K562 (cell line): ENCODE results near the gene SARS1. TPM values are rescaled to one million over a fixed set of nuclear protein-coding genes. Genes with fewer than 3 reads are reported as not detected.

ENCODE experiments used
- ASH1L ChIP-seq: fragments of 450-650 bp; IDR thresholded peaks from 2 replicates; pipeline ENCODE4 v1.6.1; 2018; ENCODE audit warnings: borderline replicate concordance, mild to moderate bottlenecking, low read depth; ENCODE audit not compliant: partially characterized antibody
- BCOR ChIP-seq: fragments of 450-650 bp; IDR thresholded peaks from 2 replicates; pipeline ENCODE4 v1.6.1; 2016
- CXXC5 ChIP-seq: fragments of 250-450 bp; sonication (Bioruptor Pico); IDR thresholded peaks from 2 replicates; pipeline ENCODE4 v1.8.0; 2022; ENCODE audit warnings: inconsistent platforms, mild to moderate bottlenecking, moderate library complexity
- ELF4 ChIP-seq: fragments of 450-650 bp; formaldehyde crosslinking; IDR thresholded peaks from 2 replicates; pipeline ENCODE4 v1.4.0; 2022; ENCODE audit warnings: missing genetic modification characterization
- FOSL1 ChIP-seq: fragments of 200-800 bp; sonication (Bioruptor generic); conservative IDR thresholded peaks from 2 replicates; pipeline ENCODE4 v1.6.1; 2016; ENCODE audit warnings: missing genetic modification characterization, missing compliant biosample characterization
- HDAC6 ChIP-seq: IDR thresholded peaks from 2 replicates; pipeline ENCODE4 v1.6.1; 2012; ENCODE audit warnings: low read depth, mild to moderate bottlenecking, control low read depth, inconsistent platforms, low read length, moderate library complexity
- KDM2B ChIP-seq: fragments of 250-450 bp; sonication (Bioruptor Pico); IDR thresholded peaks from 2 replicates; pipeline ENCODE4 v1.8.0; 2021; ENCODE audit warnings: mild to moderate bottlenecking, moderate library complexity
- POLR2G ChIP-seq: fragments of 200-400 bp; formaldehyde crosslinking; IDR thresholded peaks from 2 replicates; pipeline ENCODE4 v1.6.1; 2017; ENCODE audit warnings: low read depth, mild to moderate bottlenecking, antibody characterized with exemption, low read length, moderate library complexity
- PTRF ChIP-seq: fragments of 450-650 bp; IDR thresholded peaks from 2 replicates; pipeline ENCODE4 v1.6.1; 2016; ENCODE audit warnings: mild to moderate bottlenecking, missing genetic modification characterization, missing compliant biosample characterization
- SMC3 ChIP-seq: conservative IDR thresholded peaks from 2 replicates; pipeline ENCODE4 v1.6.1; 2011; ENCODE audit warnings: low read depth, low read length, improper control_type of control experiment; ENCODE audit not compliant: insufficient read depth
- SRSF3 ChIP-seq: fragments of 200-400 bp; formaldehyde crosslinking; IDR thresholded peaks from 2 replicates; pipeline ENCODE4 v1.6.1; 2016; ENCODE audit warnings: mild to moderate bottlenecking, low read length, moderate library complexity; ENCODE audit not compliant: insufficient read depth
- TSC22D4 ChIP-seq: fragments of 450-650 bp; IDR thresholded peaks from 2 replicates; pipeline ENCODE4 v1.6.1; 2016; ENCODE audit warnings: missing genetic modification characterization, missing biosample characterization, control low read depth
- ZBTB17 ChIP-seq: fragments of 450-650 bp; formaldehyde crosslinking; IDR thresholded peaks from 2 replicates; pipeline ENCODE4 v1.4.0; 2020; ENCODE audit warnings: mild to moderate bottlenecking
- ZNF766 ChIP-seq: fragments of 200-800 bp; sonication (Bioruptor generic); conservative IDR thresholded peaks from 2 replicates; pipeline ENCODE4 v1.6.1; 2016; ENCODE audit warnings: missing genetic modification characterization, missing compliant biosample characterization
- ZNF780A ChIP-seq: fragments of 250-450 bp; sonication (Bioruptor Pico); IDR thresholded peaks from 2 replicates; pipeline ENCODE4 v1.5.0; 2021; ENCODE audit warnings: mild to moderate bottlenecking
- polyA plus RNA-seq, 8 experiments: library from polyadenylated mRNA; depleted of rRNA in 4 of 8; stranded (reverse) in 5 of 8; unstranded in 3 of 8; fragments of >200 nt; fragmentation: Nextera tagmentation in 2 of 8; fragmentation: Illumina TruSeq in 1 of 8; extraction: Ambion mirVana in 2 of 8; extraction: Trizol in 1 of 8; gene quantifications; 2 replicates each; pipeline versions ENCODE4 v1.2.1 to v1.2.3, GENCODE V29; 2011 to 2014; ENCODE audit warnings: inconsistent platforms in 1 of 8, missing spikeins in 1 of 8
- total RNA-seq, 7 experiments: library from RNA; depleted of rRNA in 6 of 7; stranded (reverse); fragments of >200 nt in 6 of 7; fragmentation: Illumina TruSeq in 2 of 7; extraction: Trizol in 2 of 7; gene quantifications; 2 replicates each; pipeline versions ENCODE4 v1.2.1 to v1.2.3, GENCODE V29; 2011 to 2021; ENCODE audit warnings: low replicate concordance in 1 of 7
- TF ChIP-seq, protein P1 (sequence below), 2 experiments: IDR thresholded peaks; 2 replicates each; pipeline ENCODE4 v1.6.1; 2011; ENCODE audit warnings: borderline replicate concordance in 1 of 2, control low read depth in 1 of 2, low read depth in 1 of 2, low read length in 1 of 2, mild to moderate bottlenecking in 1 of 2, mixed read lengths in 1 of 2, moderate library complexity in 1 of 2; ENCODE audit not compliant: insufficient read depth in 1 of 2, insufficient read length in 1 of 2, poor library complexity in 1 of 2, severe bottlenecking in 1 of 2; ENCODE audit errors: extremely low read depth in 1 of 2
- TF ChIP-seq, protein P2 (sequence below): sonication (generic); formaldehyde crosslinking; IDR thresholded peaks from 2 replicates; pipeline ENCODE4 v1.8.1; 2022; ENCODE audit warnings: missing genetic modification reagents
- TF ChIP-seq, protein P3 (sequence below): fragments of 200-800 bp; sonication (Bioruptor generic); IDR thresholded peaks from 2 replicates; pipeline ENCODE4 v1.6.1; 2017; ENCODE audit warnings: missing genetic modification characterization, missing compliant biosample characterization
- TF ChIP-seq, protein P4 (sequence below), 2 experiments: fragments of 200-800 bp in 1 of 2; sonication (Bioruptor generic) in 1 of 2; sonication (generic) in 1 of 2; formaldehyde crosslinking in 1 of 2; IDR thresholded peaks in 1 of 2; conservative IDR thresholded peaks in 1 of 2; 2 replicates each; pipeline versions ENCODE4 v1.5.0 to v1.6.1; 2016 to 2020; ENCODE audit warnings: missing compliant biosample characterization in 1 of 2, missing genetic modification characterization in 1 of 2, missing genetic modification reagents in 1 of 2
- TF ChIP-seq, protein P5 (sequence below): fragments of 450-650 bp; formaldehyde crosslinking; IDR thresholded peaks from 2 replicates; pipeline ENCODE4 v1.4.0; 2022; ENCODE audit warnings: missing genetic modification characterization

Gene SARS1
- total and polyA plus RNA-seq, 9 of the 15 experiments (the other 6 are each of a cell fraction or from before 2014, with no cell fraction given): 221 to 623 (median 254) TPM

DNA sequence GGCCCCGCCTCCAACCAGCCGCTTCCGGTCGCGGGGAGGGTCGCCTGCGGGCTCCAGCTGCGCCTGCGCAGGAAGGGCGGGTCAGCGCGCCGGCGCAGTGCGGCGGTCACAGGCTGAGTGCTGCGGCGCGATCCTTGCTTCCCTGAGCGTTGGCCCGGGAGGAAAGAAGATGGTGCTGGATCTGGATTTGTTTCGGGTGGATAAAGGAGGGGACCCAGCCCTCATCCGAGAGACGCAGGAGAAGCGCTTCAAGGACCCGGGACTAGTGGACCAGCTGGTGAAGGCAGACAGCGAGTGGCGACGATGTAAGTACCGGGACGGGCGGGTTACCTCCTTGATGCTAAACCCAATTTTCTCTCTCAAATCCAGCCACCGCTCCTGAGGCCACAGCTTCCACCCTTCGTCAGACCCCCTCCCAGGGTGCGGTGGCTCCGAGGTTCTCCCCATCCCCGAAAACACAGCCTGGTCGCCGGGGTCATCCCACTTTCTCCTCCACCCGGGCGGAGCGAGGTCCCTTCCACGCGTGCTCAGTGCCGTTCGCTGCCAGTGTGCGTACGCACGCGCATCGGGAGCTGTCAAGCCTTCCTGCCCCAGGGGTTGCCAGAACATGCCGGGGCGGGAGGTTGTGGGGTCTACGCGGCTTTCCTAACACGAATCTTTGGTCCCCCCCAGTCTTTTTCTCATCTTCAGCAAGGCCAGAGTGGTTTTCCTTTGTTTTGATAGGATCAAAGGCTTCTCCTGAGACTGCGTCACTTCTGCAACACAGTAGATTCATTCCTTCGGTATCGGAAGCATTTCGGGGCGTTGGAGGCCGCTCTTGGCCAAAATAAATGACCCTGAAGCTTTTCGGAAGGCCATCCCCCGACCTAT lies at the start of gene SARS1 (continued):
- TF ChIP-seq SRSF3 (peak; percentile 78; the same call in 1 of the 2 replicates), ZBTB17 (no peak), CXXC5 (CRISPR knock-in tag) (peak; percentile 44; the same call in 1 of the 2 replicates), HDAC6 (no peak), ZNF766 (CRISPR knock-in tag) (peak; percentile 0; the same call in 1 of the 2 replicates), TSC22D4 (tag) (no peak), POLR2G (peak; percentile 93), ELF4 (CRISPR knock-in tag) (no peak), ASH1L (no peak), BCOR (peak; percentile 56), KDM2B (CRISPR knock-in tag) (peak; percentile 35; the same call in 1 of the 2 replicates), FOSL1 (tag) (no peak), SMC3 (no peak), PTRF (tag) (no peak), ZNF780A (CRISPR knock-in tag) (no peak)
- TF ChIP-seq, protein P1, sequence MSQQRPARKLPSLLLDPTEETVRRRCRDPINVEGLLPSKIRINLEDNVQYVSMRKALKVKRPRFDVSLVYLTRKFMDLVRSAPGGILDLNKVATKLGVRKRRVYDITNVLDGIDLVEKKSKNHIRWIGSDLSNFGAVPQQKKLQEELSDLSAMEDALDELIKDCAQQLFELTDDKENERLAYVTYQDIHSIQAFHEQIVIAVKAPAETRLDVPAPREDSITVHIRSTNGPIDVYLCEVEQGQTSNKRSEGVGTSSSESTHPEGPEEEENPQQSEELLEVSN (IDR thresholded peaks at IDR 0.05; ENCODE audit: borderline replicate concordance in 1 of 2, extremely low read depth in 1 of 2, insufficient read depth in 1 of 2, insufficient read length in 1 of 2, low read depth in 1 of 2, low read length in 1 of 2, poor library complexity in 1 of 2, severe bottlenecking in 1 of 2): peak in 1 of 2 experiments; percentile 64
- TF ChIP-seq, protein P2, sequence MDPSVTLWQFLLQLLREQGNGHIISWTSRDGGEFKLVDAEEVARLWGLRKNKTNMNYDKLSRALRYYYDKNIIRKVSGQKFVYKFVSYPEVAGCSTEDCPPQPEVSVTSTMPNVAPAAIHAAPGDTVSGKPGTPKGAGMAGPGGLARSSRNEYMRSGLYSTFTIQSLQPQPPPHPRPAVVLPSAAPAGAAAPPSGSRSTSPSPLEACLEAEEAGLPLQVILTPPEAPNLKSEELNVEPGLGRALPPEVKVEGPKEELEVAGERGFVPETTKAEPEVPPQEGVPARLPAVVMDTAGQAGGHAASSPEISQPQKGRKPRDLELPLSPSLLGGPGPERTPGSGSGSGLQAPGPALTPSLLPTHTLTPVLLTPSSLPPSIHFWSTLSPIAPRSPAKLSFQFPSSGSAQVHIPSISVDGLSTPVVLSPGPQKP (CRISPR knock-in tag): no peak
- TF ChIP-seq, protein P3, sequence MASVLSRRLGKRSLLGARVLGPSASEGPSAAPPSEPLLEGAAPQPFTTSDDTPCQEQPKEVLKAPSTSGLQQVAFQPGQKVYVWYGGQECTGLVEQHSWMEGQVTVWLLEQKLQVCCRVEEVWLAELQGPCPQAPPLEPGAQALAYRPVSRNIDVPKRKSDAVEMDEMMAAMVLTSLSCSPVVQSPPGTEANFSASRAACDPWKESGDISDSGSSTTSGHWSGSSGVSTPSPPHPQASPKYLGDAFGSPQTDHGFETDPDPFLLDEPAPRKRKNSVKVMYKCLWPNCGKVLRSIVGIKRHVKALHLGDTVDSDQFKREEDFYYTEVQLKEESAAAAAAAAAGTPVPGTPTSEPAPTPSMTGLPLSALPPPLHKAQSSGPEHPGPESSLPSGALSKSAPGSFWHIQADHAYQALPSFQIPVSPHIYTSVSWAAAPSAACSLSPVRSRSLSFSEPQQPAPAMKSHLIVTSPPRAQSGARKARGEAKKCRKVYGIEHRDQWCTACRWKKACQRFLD (CRISPR knock-in tag): peak; percentile 52; the same call in 1 of the 2 replicates
- TF ChIP-seq, protein P4, sequence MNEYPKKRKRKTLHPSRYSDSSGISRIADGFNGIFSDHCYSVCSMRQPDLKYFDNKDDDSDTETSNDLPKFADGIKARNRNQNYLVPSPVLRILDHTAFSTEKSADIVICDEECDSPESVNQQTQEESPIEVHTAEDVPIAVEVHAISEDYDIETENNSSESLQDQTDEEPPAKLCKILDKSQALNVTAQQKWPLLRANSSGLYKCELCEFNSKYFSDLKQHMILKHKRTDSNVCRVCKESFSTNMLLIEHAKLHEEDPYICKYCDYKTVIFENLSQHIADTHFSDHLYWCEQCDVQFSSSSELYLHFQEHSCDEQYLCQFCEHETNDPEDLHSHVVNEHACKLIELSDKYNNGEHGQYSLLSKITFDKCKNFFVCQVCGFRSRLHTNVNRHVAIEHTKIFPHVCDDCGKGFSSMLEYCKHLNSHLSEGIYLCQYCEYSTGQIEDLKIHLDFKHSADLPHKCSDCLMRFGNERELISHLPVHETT (CRISPR knock-in tag; conservative IDR thresholded peaks at IDR 0.05 in 1 of 2, IDR thresholded peaks at IDR 0.05 in 1 of 2): peak in 1 of 2 experiments; percentile 19; a peak in 1 of 4 replicates
- TF ChIP-seq, protein P5, sequence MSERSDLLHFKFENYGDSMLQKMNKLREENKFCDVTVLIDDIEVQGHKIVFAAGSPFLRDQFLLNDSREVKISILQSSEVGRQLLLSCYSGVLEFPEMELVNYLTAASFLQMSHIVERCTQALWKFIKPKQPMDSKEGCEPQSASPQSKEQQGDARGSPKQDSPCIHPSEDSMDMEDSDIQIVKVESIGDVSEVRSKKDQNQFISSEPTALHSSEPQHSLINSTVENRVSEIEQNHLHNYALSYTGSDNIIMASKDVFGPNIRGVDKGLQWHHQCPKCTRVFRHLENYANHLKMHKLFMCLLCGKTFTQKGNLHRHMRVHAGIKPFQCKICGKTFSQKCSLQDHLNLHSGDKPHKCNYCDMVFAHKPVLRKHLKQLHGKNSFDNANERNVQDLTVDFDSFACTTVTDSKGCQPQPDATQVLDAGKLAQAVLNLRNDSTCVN (CRISPR knock-in tag): no peak
